Thoracic aorta endothelial cell (primary cell): ENCODE results near the gene MGME1. TPM values are rescaled to one million over a fixed set of nuclear protein-coding genes. Genes with fewer than 3 reads are reported as not detected.
A peak's percentile ranks its signal among the peaks of the same experiment; 100 is the strongest.

Source experiments
- small RNA-seq: library from RNA; depleted of rRNA; stranded (forward); fragments of <200 nt; gene quantifications from one replicate; pipeline ENCODE3, GENCODE V24; 2012
- total RNA-seq: library from RNA; depleted of rRNA; stranded (reverse); fragments of >200 nt; gene quantifications from 2 replicates; pipeline ENCODE4 v1.2.3, GENCODE V29; 2012

The MGME1 gene
- total RNA-seq, result 16.3 and 17.3 TPM in 2 replicates

DNA sequence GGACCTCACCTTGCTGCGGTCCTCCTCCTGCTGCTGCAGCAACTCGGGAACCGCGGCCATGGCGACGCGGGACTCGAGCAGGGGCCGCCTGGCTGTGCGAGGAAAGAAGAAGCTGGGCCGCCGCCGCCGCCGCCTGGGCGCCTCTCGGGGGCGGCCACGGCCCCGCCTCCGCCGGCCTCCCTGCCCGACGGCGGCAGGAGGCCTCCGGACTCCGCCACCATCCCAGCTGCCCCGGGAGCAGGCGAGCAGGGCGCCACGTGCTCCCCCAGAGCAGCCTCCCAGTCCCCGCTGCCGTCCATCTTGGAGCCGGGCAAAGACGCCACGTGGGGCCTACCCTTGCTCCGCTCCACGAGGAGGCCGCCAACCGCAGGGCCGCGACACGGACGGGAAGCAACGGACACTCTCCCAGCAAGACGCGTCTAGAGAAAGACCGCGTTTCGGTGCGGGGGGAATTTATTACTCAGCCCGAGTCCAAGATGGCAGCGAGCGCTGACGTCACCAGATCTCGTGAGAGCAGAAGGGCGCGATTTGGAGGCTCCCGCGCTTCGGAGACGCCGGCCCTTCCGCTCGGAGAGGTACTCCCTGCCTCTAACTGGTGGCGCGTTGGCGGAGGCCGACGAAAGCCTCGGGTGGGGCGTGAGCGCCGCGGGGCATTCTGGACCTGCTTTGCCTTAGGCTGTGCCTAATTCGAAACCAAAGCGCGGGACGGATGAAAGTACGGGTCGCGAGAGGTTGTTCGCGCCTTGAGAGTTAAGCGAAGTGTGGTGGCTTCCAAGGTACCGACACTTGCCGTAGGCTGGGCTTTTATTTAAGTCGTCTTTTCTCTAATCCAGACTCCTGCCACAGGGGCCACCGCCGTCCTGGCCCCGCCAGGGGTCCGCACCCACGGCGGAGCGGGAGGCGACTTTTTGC is at the start of gene MGME1, which contains the start of gene SNX5:
TSS of gene MGME1 (plus strand) at position 653 of the 912 bp plus-strand sequence. CDS start 842 bp downstream, outside the sequence.
TSS of gene SNX5 (minus strand) at position 429 of the 912 bp plus-strand sequence. CDS start at position 60, 369 bp downstream.

Small RNA genes within 50 kb of the gene (small RNA-seq; reads per million reads assigned to genes)
- 579 reads per million, percentile 99 among the genes with 10 or more reads in this experiment for gene SNORD17

Other genes starting within 250 kb of the MGME1 start
- 205 and 232 TPM in 2 replicates for gene SNX5, start 224 bp upstream of the MGME1 start, total RNA-seq
- not detected in 2 replicates for gene OVOL2, start 88.9 kb downstream of the MGME1 start, total RNA-seq
- 12.0 and 12.9 TPM in 2 replicates for gene KAT14, start 168.8 kb downstream of the MGME1 start, total RNA-seq
- gene PET117, start 168.8 kb downstream of the MGME1 start, total RNA-seq, result 11.6 and 14.1 TPM in 2 replicates